ENCODE results near the gene TBATA.

TBATA gene

GRCh38 chr10:70804421-70804808 is 19.2 kb upstream of the TBATA start:
- DNase-seq (ENCODE audit: low read depth in 1 of 2, low spot score in 1 of 2) = peak in 1 of 2 experiments; percentile 5
- TF ChIP-seq JUND (IDR thresholded peaks at IDR 0.05; ENCODE audit: low read depth) = no peak
- in situ Hi-C loops (cut with HindIII; ENCODE audit: low pct_unique_long_range_greater_than_20kb, low sequenced_read_pairs) = no loop called here

GRCh38 chr10:70803775-70804420 is 18.7 kb upstream of the TBATA start:
- in situ Hi-C loops (cut with HindIII; ENCODE audit: low pct_unique_long_range_greater_than_20kb, low sequenced_read_pairs) = no loop called here
- DNase-seq (ENCODE audit: low read depth in 1 of 2, low spot score in 1 of 2) = peak in 1 of 2 experiments; percentile 31

GRCh38 chr10:70801854-70802253 is 16.7 kb upstream of the TBATA start:
- in situ Hi-C loops (cut with HindIII; ENCODE audit: low pct_unique_long_range_greater_than_20kb, low sequenced_read_pairs) = no loop called here
- no peak for TF ChIP-seq JUND (IDR thresholded peaks at IDR 0.05; ENCODE audit: low read depth)

More at GRCh38 chr10:70803775-70804420, 18.7 kb upstream of the TBATA start:
- TF ChIP-seq JUND (IDR thresholded peaks at IDR 0.05; ENCODE audit: low read depth) = no peak

GRCh38 chr10:70799124-70799523 is 13.9 kb upstream of the TBATA start:
- TF ChIP-seq JUND (IDR thresholded peaks at IDR 0.05; ENCODE audit: low read depth) = no peak
- DNase-seq (ENCODE audit: low read depth in 1 of 2, low spot score in 1 of 2) = no peak
- in situ Hi-C loops (cut with HindIII; ENCODE audit: low pct_unique_long_range_greater_than_20kb, low sequenced_read_pairs) = no loop called here

More at GRCh38 chr10:70801854-70802253, 16.7 kb upstream of the TBATA start:
- no peak for DNase-seq (ENCODE audit: low read depth in 1 of 2, low spot score in 1 of 2)

GRCh38 chr10:70797840-70798239 is 12.7 kb upstream of the TBATA start:
- DNase-seq (ENCODE audit: low read depth in 1 of 2, low spot score in 1 of 2) = no peak

GRCh38 chr10:70795613-70796012 is 10.4 kb upstream of the TBATA start:
- in situ Hi-C loops (cut with HindIII; ENCODE audit: low pct_unique_long_range_greater_than_20kb, low sequenced_read_pairs) = no loop called here
- no peak for TF ChIP-seq JUND (IDR thresholded peaks at IDR 0.05; ENCODE audit: low read depth)
- no peak for DNase-seq (ENCODE audit: low read depth in 1 of 2, low spot score in 1 of 2)

More at GRCh38 chr10:70797840-70798239, 12.7 kb upstream of the TBATA start:
- no peak for TF ChIP-seq JUND (IDR thresholded peaks at IDR 0.05; ENCODE audit: low read depth)
- in situ Hi-C loops (cut with HindIII; ENCODE audit: low pct_unique_long_range_greater_than_20kb, low sequenced_read_pairs) = no loop called here

GRCh38 chr10:70791386-70792039 is 6.3 kb upstream of the TBATA start:
- in situ Hi-C loops (cut with HindIII; ENCODE audit: low pct_unique_long_range_greater_than_20kb, low sequenced_read_pairs) = no loop called here
- no peak for DNase-seq (ENCODE audit: low read depth in 1 of 2, low spot score in 1 of 2)

GRCh38 chr10:70786799-70787415 is 1.7 kb upstream of the TBATA start:
- no peak for DNase-seq (ENCODE audit: low read depth in 1 of 2, low spot score in 1 of 2)
- TF ChIP-seq JUND (IDR thresholded peaks at IDR 0.05; ENCODE audit: low read depth) = no peak
- in situ Hi-C loops (cut with HindIII; ENCODE audit: low pct_unique_long_range_greater_than_20kb, low sequenced_read_pairs) = no loop called here

More at GRCh38 chr10:70791386-70792039, 6.3 kb upstream of the TBATA start:
- TF ChIP-seq JUND (IDR thresholded peaks at IDR 0.05; ENCODE audit: low read depth) = no peak

- DNase-seq (ENCODE audit: low read depth in 1 of 2, low spot score in 1 of 2) = no peak
- in situ Hi-C loops (cut with HindIII; ENCODE audit: low pct_unique_long_range_greater_than_20kb, low sequenced_read_pairs) = no loop called here
- no peak for TF ChIP-seq JUND (IDR thresholded peaks at IDR 0.05; ENCODE audit: low read depth)
Observed at GRCh38 chr10:70784471-70784870, 706 bp downstream of the TBATA start.

- TF ChIP-seq JUND (IDR thresholded peaks at IDR 0.05; ENCODE audit: low read depth) = no peak
- DNase-seq (ENCODE audit: low read depth in 1 of 2, low spot score in 1 of 2) = no peak
- in situ Hi-C loops (cut with HindIII; ENCODE audit: low pct_unique_long_range_greater_than_20kb, low sequenced_read_pairs) = no loop called here
Observed at GRCh38 chr10:70784016-70784415, 1.2 kb downstream of the TBATA start.

- TF ChIP-seq JUND (IDR thresholded peaks at IDR 0.05; ENCODE audit: low read depth) = no peak
- no peak for DNase-seq (ENCODE audit: low read depth in 1 of 2, low spot score in 1 of 2)
- in situ Hi-C loops (cut with HindIII; ENCODE audit: low pct_unique_long_range_greater_than_20kb, low sequenced_read_pairs) = no loop called here
Observed at GRCh38 chr10:70782746-70783680, 2.2 kb downstream of the TBATA start.

GRCh38 chr10:70782086-70782745 is 3.0 kb downstream of the TBATA start:
- in situ Hi-C loops (cut with HindIII; ENCODE audit: low pct_unique_long_range_greater_than_20kb, low sequenced_read_pairs) = no loop called here
- no peak for DNase-seq (ENCODE audit: low read depth in 1 of 2, low spot score in 1 of 2)
- no peak for TF ChIP-seq JUND (IDR thresholded peaks at IDR 0.05; ENCODE audit: low read depth)
